Amniotic epithelial cell (primary cell): Measurements from ENCODE around the gene DPP10.
"Not testable (repeated sequence)": the region's sequence is repeated elsewhere in the genome, so short reads cannot be mapped to it uniquely, and the experiment has no call there.

Source experiments
- DNase-seq: peaks from one replicate; pipeline ENCODE4 v3.0.0-alpha.2; 2010; ENCODE audit warnings: low read depth

Gene DPP10

DNA sequence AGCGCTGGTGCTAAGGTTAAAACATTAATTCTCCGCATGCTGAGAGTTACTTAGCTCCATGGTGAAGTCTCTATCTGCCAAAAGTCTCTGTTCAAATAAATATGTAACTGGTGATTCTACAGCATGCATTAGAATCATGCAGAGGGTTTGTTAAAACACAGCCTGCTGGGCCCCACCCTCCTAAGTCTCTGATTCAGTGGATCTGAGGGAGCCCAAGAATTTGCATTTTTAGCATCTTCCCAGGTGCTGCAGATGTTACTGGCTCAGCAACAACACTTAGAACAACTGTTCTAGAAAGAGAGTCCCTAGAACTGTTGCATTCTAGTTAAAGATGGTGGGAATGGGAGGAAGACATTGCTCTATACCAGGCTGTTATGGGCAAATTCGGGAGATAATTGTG is 73.4 kb downstream of the DPP10 start:
- DNase-seq: no peak

DNA sequence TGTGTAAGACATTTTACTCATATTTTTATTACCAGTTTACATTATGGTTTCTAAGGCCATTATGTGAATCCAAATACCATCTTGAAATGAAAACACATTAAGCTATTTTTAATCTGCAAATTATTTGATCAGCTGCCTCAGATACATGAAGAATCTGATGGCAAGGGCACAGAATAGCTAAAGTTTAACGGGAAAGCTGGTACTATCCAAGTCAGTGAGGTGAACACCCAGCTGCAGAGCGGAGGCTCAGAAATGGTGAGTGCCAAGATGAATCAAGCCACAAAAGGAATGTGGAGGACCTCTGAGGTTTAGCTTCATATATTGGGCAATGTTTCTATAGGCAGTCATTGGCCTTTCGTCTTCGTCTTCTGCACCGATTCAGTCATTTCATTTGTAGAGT is 75.1 kb downstream of the DPP10 start:
- no peak for DNase-seq

DNA sequence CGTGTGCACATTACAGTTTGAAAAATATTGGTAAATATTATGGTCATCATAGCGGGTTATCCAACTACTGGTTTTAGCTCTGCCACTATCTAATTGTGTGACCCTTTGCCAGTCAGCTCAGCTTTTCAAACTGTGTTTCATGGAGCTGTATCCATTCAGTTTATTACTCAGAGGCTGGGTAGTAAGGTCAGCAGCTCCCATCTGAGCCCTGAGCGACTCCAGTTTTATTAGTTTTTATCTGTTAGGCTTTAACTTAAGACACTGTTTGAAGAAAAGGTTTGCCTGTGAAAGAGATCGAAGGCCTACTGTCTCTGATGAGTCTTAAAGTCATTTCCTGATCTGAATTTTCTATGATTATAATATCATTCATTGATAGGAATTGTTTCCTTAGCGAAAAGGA is 76.3 kb downstream of the DPP10 start:
- no peak for DNase-seq

DNA sequence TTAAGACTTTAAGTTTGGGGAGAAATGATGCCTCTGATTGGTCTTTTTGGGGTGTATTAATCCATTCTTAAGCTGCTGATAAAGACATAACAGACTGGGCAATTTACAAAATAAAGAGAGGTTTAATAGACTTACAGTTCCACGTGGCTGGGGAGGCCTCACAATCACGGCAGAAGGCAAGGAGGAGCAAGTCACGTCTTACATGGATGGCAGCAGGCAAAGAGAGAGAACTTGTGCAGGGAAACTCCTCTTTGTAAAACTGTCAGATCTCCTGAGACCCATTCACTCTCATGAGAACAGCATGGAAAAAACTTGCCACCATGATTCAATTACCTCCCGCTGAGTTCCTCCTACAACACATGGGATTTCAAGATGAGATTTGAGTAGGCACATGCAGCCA is 80.2 kb downstream of the DPP10 start:
- not testable (repeated sequence) for DNase-seq

DNA sequence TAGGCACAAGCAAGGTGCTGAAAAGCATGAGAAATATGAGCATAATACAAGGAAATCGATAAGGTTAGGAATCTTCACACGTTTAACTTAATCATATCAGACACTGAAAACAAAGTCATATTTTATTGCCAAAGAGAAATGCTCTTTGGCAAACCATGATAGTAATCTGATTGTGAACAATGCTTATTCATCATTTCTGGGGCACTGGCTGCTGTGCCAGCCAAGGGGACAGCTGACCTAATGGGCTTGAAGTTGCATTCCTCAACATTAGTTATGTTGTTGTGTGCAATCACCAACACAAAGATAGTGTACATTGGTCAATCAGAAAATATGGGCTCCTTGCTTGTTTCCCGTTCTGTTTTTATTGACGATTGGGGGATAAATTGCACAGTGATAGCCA is 83.5 kb downstream of the DPP10 start:
- no peak for DNase-seq

DNA sequence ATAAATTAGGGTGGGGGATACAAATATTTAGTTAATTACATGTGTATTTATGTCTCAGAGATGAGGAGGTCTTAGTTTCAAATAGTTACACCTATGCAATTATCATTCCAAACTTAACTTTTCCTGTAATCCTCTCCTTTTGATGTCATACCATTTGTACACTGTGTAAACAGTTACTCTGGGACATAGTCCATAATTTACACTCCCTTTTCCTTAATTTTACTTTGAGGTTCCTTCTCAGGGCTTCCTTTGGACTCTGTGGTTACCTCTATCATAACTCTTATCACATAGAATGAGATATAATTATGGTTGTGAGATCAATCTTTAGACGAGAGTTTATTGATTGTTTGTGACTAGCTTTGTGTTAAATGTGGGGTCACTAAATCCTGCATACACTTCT is 84.4 kb downstream of the DPP10 start:
- DNase-seq: no peak

DNA sequence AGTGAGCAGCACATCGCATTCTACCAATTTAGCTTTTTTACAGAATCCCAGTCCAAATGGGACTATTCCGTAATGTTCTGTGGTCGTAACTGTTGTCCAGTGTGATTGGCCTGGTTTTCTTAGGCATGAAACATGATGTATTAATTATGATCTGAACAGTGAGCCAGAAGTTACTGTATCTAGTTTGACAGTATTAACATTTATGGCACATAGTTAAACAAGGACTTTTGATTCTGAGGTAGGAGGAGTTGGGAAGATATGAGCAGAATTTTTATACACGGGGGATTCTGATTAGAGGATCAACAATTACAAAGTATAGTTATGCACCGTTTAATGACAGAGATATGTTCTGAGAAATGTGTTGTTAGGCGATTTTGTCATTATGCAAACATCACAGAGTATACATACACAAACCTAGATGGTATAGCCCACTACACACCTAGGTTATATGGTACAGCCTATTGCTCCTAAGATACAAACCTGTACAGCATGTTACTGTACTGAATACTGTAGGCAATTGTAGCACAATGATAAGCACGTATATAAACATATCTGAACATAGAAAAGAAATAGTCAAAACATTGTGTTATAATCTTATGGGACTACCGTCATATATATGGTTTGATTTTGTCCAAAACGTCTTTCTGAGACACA is 85.0 kb downstream of the DPP10 start:
- DNase-seq: no peak

DNA sequence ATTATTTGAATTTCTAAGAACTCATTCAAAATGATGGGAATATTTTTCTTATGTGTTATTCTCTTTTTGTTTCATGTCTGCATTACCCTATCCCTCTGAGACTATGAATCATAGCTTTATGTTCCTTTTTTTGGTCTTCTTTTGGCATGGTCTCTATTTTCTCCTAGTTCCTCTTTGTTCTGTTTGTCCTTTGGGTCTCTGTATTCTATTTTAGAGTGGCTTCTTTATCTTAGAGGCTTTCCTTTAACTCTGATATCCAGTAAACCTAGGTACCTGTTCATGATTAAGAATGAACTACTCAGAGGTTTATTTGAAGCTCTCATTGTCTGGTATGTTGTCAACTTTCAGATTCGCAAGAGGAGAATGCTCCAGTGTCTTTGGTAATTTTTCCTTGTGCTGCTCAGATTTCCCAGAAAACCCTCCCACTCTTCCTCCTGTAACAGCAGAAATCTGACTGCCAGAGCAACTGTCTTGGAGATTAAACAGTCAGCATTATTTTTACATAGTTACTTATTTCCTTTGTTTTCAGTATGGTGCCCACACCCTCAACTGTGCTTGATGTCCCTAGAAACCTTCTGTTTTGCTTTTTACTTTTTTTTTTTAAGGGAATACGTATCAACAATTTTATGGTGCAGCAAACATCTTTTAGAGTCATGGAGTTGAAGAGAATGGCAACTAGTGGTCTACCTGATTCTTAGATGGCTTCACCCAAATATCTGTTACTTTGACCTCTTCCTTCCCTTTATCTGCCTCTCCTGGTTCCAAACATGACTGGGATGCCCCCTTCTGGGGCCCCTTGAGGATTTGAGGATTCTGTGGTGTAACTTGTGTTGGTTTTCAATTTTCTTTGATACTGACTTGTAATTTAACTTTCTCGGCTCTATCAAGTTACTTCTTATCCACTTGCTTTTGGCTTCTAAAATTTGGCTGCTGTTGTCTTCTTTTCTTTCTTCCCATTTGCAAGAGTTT is 92.0 kb downstream of the DPP10 start:
- DNase-seq: no peak

DNA sequence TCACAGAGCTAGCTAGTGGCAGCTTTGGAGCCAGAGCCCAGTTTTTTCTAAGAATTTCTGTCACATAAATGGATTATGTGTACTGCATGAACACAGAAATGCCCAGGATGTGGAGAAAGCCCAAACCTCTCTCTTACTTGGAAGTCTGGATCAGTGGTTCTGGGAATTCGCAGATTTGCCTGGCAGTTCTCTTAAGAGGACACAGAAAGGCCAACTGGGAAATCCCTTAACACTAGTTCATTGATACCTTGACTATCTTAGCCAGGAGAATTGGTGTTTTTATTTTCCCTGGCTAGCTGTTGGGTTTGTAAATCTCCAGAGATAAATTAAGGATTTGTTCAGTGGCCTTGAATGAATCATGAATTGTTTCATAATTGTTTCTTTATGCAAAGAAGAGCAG is 95.3 kb downstream of the DPP10 start:
- no peak for DNase-seq

DNA sequence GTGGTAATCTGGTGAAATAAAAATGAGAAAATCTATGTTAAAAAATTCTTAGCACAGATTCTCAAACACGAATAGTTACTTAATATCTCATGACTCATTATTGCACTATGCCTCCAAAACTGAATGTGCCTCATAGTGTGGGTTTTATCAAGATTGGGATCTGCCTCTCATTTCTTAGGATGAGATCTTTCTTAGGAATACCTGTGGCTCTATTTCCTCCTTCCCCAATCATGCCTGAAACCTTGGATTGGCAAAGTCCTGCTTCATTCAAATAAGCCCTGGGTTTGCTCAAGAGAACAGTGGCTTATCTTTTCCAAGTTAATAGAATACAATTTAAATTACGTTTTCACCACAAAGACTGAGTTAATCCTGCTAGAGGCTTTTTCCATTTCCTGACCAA is 100.3 kb downstream of the DPP10 start:
- no peak for DNase-seq

DNA sequence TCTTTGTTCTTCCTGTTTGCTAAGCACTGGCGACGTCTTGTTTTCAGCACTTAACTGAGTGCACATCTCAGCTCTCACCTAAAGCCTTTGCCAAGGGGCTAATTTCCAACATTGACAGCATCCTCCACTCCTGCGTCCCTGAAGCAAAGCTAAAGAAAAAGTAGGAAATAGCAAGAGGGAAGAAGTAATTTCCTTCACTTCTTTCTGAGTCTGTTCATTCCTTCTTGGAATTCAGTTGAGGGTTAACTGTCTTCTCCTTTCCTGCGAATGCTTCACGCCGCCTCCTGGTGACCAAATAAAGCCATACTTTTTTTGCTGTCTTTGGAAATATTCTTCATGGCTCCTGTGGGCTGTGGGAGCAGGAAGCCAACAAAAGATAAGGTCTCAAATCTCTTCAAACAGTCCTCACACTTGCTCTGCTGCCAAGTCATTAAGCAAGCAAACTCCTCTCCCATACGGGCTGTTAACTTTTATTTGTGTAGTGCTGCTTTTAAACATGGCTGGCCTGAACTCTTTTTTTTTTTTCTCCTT is 100.9 kb downstream of the DPP10 start:
- peak; percentile 1 for DNase-seq

DNA sequence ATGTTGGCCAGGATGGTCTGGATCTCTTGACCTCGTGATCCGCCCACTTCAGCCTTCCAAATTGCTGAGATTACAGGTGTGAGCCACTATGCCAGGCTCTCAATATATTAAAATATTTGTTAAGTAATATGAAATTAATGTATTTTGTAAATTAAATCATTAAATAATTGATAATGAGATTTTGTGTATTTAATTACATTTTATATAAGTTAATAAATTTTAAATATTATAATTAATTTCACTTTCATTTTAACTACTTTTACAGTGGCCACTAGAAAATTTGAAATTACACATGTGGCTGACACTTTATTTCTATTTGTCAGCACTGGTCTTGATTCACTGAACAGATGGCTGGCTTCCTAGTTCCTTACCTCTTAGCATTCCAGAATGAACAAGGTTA is 102.6 kb downstream of the DPP10 start:
- DNase-seq: no peak

DNA sequence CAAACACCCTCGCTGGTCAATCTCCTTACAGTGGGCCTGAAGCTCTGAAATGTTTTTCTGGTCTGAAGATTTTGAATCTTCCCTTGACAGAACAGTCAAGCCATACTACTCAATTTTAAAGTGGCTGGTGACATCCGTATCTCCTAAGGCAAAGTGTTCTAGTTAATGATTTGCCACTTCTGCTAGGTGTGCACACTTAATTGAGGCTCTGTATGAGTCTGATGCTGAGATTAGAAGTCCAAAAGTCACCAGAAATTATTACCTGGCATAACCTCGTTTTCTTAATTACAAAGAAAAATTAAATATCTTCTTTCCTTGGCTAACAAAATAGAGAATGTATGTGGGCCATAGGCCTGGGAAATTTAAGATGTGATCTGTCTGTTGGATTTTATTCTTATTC is 104.1 kb downstream of the DPP10 start:
- no peak for DNase-seq

DNA sequence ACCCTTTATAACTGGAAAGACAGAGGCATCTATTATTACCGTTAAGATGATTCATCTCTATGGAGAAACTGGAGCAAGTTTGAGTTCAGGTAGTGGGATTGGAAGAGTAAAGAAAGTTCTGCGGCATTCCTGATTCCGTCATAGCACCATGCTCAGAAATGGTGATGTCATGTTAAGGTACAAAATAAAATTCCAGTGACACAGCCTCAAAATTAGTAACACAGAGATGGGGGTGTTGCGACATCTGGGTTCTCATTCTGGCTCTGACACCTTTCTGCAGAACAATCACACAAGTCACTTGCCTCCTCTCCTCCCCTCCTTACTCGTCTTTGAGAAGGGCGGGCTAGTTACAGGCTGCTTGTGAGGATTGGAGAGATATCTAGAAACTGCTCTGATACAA is 105.7 kb downstream of the DPP10 start:
- DNase-seq: no peak

DNA sequence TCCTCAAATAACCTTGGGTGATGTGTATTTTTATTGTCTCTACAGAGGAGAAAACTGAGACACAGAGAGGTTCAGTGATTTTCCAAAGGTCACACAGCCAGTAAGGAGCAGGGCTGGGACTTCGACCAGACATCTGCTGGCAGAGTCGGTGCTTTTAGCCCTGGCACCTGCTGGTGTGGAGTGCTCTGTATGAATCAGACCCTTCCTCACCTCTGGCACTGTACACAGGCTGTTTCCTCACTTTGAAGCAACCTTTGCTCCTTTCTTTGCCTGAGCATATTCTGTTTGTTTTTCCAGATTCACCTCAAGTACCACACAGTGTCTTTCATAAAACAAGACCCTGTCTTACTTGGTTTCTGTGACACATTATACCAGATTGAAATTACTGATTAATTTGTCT is 107.9 kb downstream of the DPP10 start:
- DNase-seq: no peak

DNA sequence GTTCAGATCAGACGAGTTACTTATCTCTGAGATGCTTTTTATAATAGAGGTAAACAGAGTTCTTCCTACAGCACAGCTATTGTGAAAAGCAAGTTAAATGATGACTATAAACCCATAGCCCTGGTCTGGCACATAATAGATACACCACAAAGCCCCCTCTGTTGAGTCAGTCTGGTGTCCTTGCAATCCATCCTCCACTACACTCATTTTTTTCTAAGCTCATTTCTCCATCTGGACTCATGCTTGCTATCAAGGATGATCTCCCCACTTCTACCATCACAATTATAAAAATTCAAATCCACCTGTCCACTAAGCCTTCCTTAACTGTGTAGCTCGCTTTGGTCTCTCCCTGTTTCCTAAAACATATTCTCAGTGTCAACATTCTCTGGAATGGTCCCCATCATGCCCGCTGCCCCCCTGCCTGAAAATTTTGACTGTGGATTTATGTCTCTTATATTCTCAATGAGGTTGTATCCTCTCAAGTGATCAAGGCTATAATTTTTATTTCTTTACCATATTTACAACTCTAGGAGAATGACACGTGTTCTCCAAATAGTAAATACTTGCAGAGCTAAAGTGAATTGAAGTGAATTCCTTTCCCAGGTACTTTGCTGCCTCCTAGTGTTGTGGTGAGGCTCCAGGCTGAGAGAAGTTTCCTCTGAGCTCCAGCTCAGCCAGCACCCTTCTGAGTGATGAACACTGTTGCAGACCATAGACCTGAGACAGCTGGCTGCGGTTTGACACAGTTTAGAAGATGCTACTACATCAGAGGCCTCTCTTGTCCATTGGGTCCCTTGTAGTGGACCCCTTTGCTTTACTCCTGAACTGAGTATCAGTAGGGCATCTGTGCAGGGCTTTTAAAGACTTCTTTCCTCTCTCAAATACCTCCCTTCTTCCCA is 108.7 kb downstream of the DPP10 start:
- DNase-seq: peak; percentile 3

DNA sequence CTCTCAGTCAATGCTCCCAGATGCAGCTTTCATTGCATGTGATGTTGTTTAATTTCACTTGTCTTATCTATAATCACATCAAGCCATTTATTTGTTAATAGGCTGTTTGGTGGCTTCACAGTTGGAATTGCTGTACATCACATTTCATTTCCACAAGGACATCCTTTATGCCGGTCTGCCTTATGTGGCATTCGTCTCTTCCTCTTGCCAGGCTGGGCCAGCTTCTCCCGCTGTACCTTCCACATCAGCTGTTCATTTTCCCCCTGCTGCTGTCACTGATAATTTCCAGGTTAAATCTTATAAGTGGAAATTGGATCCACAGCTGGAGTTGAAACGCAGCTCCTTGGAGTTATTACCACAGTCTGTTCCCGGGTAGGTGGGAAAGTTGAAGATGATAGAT is 110.6 kb downstream of the DPP10 start:
- DNase-seq: no peak

DNA sequence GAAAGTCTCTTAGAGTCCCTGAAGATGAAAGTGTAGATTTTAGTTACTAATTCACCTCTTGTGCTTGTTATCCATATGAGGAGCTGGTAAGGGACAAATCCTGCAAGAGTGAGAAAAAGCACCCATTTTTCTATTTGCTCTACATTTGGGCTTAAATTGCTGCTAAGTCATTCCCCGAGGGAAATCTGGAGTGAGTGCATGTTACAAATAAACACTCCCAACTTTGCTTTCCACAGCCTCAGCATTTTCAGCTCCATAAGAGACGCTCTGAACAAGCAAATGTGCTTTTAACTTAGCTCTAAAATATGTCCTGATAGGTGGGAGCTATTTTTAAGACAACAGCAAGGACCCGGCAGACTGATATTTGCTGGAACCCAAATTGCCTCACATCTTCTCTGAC is 126.7 kb downstream of the DPP10 start:
- no peak for DNase-seq

DNA sequence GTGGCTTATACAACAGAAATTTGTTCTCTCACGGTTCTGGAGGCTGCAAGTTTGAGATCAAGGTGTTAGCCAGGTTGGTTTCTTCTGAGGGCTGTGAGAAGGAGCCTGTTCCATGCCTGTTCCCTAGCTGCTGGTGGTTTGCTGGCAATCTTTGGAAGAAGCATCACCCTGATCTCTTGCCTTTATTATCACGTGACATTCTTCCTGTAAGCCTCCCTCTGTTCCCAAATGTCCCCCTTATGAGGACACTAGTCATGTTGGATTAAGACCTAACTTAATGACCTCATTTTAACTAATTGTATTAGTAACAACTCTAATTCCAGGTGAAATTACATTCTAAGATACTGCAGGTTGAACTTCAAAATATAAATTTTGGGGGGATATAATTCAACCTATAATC is 135.2 kb downstream of the DPP10 start:
- no peak for DNase-seq

DNA sequence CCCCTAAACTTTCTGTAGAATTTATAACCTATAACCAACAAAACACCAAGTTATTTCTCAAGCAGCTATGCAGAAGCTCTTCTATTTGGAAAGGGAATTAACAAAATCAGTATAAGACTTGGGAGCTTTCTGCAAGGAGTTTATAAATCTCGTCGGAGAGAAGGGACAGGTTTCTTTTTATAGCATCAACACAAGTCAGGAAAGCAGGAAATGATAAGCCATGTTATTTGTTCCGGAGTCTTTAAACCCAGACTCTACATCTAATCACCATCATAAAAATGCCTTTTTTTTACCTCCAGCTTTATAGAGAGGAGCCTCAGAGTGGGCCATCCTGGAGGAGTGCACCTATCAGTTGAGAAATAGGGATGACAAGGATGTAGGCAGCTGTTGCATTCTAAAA is 137.1 kb downstream of the DPP10 start:
- no peak for DNase-seq

DNA sequence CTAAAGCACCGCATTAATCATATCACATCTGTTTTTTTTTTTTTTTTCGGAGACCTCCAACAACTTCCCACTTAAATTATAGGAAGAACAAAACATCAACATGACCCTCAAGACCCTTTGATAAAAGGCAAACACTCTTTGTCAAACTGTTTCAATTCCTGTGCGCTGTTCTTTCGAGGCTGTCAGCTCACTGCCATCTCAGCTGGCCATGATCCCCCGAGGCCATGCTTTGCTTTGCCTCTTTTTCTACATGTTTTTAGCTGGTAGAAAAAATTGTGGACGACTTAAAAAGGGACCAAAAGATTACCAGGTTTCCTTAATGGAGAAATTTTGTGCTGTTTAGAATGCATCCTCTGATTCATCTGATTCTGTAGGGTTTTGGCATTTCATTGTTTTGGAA is 138.2 kb downstream of the DPP10 start:
- DNase-seq: no peak

DNA sequence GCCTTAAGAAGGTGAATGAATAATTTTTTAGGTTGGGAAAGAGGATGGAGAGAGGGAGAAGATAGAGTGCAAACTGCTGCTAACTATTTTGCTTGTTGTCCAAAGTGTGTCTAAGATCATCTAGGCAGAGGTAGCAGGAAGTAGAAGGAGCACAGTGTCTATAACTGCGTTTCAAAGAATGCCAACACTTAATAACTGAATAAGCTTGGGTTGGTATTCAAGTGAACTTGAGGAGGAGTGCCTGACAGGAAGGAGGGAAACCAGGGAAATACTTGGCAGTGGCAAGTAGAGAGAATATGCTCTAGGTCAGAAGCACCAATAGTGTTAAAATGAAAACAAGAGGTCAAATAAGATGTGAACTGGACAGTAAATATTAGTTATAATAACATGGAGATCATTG is 155.9 kb downstream of the DPP10 start:
- no peak for DNase-seq
